Measurements from ENCODE around the gene SPATS2L.

DNA sequence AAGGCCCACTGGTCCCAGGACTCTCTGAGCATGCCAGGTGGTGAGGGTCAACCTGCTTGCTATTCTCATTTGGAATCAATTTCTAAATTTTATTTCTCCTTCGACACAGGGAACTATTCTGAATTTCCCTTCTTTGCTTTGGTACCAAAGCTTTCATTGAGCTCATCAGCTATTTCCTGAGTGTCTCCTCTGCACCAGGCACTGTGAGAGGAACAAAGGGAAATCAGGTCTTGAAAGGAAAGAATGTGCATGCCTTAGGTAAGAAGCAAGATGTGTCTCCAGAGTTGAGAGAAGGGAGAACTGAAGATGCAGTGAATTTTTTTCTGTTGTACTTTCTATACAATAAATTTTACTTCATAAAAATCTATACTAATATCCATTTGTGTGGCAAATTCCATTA is 17.9 kb downstream of the SPATS2L start:
- no peak for TF ChIP-seq YY2 (tag by site-specific recombination; IDR thresholded peaks at IDR 0.05)
- TF ChIP-seq, protein P1, sequence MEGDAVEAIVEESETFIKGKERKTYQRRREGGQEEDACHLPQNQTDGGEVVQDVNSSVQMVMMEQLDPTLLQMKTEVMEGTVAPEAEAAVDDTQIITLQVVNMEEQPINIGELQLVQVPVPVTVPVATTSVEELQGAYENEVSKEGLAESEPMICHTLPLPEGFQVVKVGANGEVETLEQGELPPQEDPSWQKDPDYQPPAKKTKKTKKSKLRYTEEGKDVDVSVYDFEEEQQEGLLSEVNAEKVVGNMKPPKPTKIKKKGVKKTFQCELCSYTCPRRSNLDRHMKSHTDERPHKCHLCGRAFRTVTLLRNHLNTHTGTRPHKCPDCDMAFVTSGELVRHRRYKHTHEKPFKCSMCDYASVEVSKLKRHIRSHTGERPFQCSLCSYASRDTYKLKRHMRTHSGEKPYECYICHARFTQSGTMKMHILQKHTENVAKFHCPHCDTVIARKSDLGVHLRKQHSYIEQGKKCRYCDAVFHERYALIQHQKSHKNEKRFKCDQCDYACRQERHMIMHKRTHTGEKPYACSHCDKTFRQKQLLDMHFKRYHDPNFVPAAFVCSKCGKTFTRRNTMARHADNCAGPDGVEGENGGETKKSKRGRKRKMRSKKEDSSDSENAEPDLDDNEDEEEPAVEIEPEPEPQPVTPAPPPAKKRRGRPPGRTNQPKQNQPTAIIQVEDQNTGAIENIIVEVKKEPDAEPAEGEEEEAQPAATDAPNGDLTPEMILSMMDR (tag by site-specific recombination; IDR thresholded peaks at IDR 0.05), result no peak
- TF ChIP-seq, protein P2, sequence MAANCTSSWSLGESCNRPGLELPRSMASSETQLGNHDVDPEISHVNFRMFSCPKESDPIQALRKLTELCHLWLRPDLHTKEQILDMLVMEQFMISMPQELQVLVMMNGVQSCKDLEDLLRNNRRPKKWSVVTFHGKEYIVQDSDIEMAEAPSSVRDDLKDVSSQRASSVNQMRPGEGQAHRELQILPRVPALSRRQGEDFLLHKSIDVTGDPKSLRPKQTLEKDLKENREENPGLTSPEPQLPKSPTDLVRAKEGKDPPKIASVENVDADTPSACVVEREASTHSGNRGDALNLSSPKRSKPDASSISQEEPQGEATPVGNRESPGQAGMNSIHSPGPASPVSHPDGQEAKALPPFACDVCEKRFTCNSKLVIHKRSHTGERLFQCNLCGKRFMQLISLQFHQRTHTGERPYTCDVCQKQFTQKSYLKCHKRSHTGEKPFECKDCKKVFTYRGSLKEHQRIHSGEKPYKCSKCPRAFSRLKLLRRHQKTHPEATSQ (tag by site-specific recombination; IDR thresholded peaks at IDR 0.05), result no peak
- TF ChIP-seq, protein P3, sequence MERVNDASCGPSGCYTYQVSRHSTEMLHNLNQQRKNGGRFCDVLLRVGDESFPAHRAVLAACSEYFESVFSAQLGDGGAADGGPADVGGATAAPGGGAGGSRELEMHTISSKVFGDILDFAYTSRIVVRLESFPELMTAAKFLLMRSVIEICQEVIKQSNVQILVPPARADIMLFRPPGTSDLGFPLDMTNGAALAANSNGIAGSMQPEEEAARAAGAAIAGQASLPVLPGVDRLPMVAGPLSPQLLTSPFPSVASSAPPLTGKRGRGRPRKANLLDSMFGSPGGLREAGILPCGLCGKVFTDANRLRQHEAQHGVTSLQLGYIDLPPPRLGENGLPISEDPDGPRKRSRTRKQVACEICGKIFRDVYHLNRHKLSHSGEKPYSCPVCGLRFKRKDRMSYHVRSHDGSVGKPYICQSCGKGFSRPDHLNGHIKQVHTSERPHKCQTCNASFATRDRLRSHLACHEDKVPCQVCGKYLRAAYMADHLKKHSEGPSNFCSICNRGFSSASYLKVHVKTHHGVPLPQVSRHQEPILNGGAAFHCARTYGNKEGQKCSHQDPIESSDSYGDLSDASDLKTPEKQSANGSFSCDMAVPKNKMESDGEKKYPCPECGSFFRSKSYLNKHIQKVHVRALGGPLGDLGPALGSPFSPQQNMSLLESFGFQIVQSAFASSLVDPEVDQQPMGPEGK (tag by site-specific recombination; IDR thresholded peaks at IDR 0.05), result no peak

All from HEK293 (cell line).